Measurements from ENCODE around the gene NCOA1. TPM values are rescaled to one million over a fixed set of nuclear protein-coding genes. Genes with fewer than 3 reads are reported as not detected.

The NCOA1 gene
- total and polyA plus RNA-seq, 12 donors = 8.6 to 36.7 (median 32.0) TPM

DNA sequence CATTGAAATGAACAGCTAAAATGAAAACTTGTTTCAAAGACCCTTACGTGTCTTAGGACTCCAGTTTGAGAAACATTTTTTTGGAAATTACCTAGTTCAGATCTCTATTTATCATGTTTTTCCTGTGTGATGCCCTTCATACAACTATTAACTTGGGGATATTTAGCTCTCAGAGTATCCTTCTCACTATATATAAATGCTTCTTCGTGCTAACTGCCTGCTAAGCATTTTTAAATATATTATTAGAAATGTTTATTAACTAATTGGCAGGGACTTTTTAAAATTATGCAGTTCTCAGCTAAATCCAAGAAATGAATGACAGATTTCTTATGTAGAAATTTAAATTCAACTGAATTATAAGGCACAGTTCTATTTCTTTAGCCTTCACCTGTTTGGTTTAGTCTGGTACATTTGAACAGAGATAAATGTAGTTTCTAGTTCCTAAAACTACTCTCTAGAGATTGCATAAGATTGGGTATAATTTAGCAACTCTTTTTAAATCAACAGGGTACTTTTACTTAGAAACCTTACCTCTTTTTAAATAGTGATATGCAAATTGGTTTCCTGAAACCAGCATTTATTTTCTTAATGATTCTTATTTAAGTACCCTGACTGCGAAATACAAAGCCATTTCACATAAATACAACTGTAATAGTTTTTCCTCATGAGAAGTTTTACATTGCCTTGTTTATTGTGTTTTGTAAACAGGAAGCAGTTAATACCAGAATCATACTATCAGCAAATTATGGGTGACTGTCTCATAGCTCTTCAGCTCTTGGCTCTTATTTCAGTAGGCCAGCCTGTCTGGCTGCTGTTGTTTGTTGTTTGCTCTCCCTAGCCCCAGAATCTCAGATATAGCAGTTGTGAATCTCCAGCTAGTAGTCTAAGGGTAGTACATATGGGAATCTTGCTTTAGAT lies 161.5 kb downstream of the NCOA1 start:
- peaks cover 0 to 20% (median 16%) of the 10 kb centered on the region in 9 donors for H3K4me1 ChIP-seq
- DNase-seq = no peak
- H3K9me3 ChIP-seq = no peaks in the 10 kb centered on the region
- intact Hi-C loops (cut with DNase I) = loop anchor here in 2 of 10 donors (10.0 kb wide), 1 partner anchor 158 kb away; the partner anchor contains the start of gene NCOA1 (in 2 of the 2)
- peak overlapping the region in 1 of 10 donors; percentile 24 for H3K27ac ChIP-seq
- H3K4me3 ChIP-seq = no peak overlapping the region
- H3K36me3 ChIP-seq = no peaks in the 10 kb centered on the region
- 82 to 86% methylated on average over 3 of the region's 3 CpGs for WGBS, 2 donors
- H3K27me3 ChIP-seq = no peaks in the 10 kb centered on the region
- TF ChIP-seq, protein P1, sequence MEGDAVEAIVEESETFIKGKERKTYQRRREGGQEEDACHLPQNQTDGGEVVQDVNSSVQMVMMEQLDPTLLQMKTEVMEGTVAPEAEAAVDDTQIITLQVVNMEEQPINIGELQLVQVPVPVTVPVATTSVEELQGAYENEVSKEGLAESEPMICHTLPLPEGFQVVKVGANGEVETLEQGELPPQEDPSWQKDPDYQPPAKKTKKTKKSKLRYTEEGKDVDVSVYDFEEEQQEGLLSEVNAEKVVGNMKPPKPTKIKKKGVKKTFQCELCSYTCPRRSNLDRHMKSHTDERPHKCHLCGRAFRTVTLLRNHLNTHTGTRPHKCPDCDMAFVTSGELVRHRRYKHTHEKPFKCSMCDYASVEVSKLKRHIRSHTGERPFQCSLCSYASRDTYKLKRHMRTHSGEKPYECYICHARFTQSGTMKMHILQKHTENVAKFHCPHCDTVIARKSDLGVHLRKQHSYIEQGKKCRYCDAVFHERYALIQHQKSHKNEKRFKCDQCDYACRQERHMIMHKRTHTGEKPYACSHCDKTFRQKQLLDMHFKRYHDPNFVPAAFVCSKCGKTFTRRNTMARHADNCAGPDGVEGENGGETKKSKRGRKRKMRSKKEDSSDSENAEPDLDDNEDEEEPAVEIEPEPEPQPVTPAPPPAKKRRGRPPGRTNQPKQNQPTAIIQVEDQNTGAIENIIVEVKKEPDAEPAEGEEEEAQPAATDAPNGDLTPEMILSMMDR (IDR thresholded peaks at IDR 0.05) = no peak
- ATAC-seq = peak in 1 of 8 donors; percentile 49

GRCh38 chr2:24657818-24658217 lies 166.8 kb downstream of the NCOA1 start:
- DNase-seq (no peak), ATAC-seq (peak in 4 of 8 donors; percentile 41 to 89 (median 63))
- Histone ChIP-seq H3K4me1 (peaks cover 0 to 35% (median 18%) of the 10 kb centered on the region in 9 donors), H3K36me3 (peaks cover 0 to 15% (median 0%) of the 10 kb centered on the region in 9 donors), H3K27me3 (no peaks in the 10 kb centered on the region), H3K9me3 (no peaks in the 10 kb centered on the region), H3K27ac (peak overlapping the region in 4 of 10 donors; percentile 28 to 63 (median 56)), H3K4me3 (no peak overlapping the region)
- 46 to 79% methylated on average over 2 of the region's 2 CpGs for WGBS, 2 donors
- TF ChIP-seq, protein P1 (IDR thresholded peaks at IDR 0.05) = no peak
- intact Hi-C loops (cut with DNase I) = loop anchor here in 2 of 10 donors (10.0 kb wide), 1 partner anchor 163 kb away; the partner anchor contains the start of gene NCOA1 (in 2 of the 2)

- peak in 1 of 2 donors; percentile 17 for DNase-seq
- H3K36me3 ChIP-seq = peaks cover 0 to 15% (median 0%) of the 10 kb centered on the region in 9 donors
- TF ChIP-seq, protein P1 (IDR thresholded peaks at IDR 0.05) = no peak
- intact Hi-C loops (cut with DNase I) = loop anchor here in 2 of 10 donors (10.0 kb wide), 1 partner anchor 164 kb away; the partner anchor contains the start of gene NCOA1 (in 2 of the 2)
- peaks cover 0 to 32% (median 14%) of the 10 kb centered on the region in 9 donors for H3K4me1 ChIP-seq
- H3K4me3 ChIP-seq = no peak overlapping the region
- H3K27me3 ChIP-seq = no peaks in the 10 kb centered on the region
- 48 to 57% methylated on average over 4 of the region's 4 CpGs for WGBS, 2 donors
- H3K9me3 ChIP-seq = no peaks in the 10 kb centered on the region
- peak in 7 of 8 donors; percentile 67 to 96 (median 85) for ATAC-seq
- H3K27ac ChIP-seq = peak overlapping the region in 6 of 10 donors; percentile 26 to 63 (median 44)
Measured at GRCh38 chr2:24658531-24659202, 167.6 kb downstream of the NCOA1 start.

DNA sequence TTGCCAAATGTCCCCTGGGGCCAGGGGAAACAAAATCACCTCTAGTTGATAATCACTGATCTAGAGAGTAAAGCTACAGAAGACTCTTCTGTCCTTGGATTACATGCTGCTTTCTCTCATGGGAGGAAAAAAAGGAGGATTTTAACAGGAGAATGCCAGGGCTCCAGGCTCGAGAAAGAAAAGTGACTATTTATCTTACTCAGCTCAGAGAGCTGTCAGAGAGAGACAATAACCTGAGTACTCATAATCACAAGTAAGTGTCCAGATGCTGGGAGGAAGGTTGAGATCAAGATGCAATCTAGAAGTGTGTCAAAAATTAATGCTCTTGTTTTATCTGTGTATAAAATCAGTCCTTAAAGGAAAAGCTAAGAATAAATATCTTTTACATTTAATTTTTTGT lies 168.8 kb downstream of the NCOA1 start:
- Histone ChIP-seq H3K4me3 (no peak overlapping the region), H3K27ac (peak overlapping the region in 1 of 10 donors; percentile 54), H3K36me3 (peaks cover 0 to 15% (median 0%) of the 10 kb centered on the region in 9 donors), H3K9me3 (no peaks in the 10 kb centered on the region), H3K27me3 (no peaks in the 10 kb centered on the region), H3K4me1 (peaks cover 0 to 32% (median 14%) of the 10 kb centered on the region in 9 donors)
- no peak for DNase-seq
- TF ChIP-seq, protein P1 (IDR thresholded peaks at IDR 0.05) = no peak
- WGBS, 2 donors = 0 to 28% methylated on average over 1 of the region's 1 CpG
- ATAC-seq = no peak
- intact Hi-C loops (cut with DNase I) = loop anchor here in 2 of 10 donors (10.0 kb wide), 1 partner anchor 165 kb away; the partner anchor contains the start of gene NCOA1 (in 2 of the 2)
